SK-N-SH (cell line): ENCODE results near the gene STAT5B. TPM values are rescaled to one million over a fixed set of nuclear protein-coding genes. Genes with fewer than 3 reads are reported as not detected.

ENCODE experiments used
- CTCF ChIA-PET: fragments of 300-600, 350-600 bp; formaldehyde crosslinking; extraction: SDS; loops from one replicate; lab custom pipeline; 2021; lab: Yijun Ruan, JAX
- POLR2A ChIA-PET: fragments of 350-600 bp; sonication (Branson Sonifier 250); formaldehyde crosslinking; extraction: SDS; loops from one replicate; lab custom pipeline; 2020; ENCODE audit warnings: antibody characterized with exemption, inconsistent platforms; lab: Yijun Ruan, JAX
- DNase-seq: peaks from one replicate; pipeline ENCODE4 v3.0.0; 2012
- H2AFZ ChIP-seq: fragments of 200-600 bp; sonication (generic); 2 replicates; pipeline ENCODE4 v1.8.1; 2016; ENCODE audit warnings: antibody characterized with exemption, mild to moderate bottlenecking, low read depth
- H3F3A ChIP-seq: fragments of 200-600 bp; sonication (generic); replicated peaks from 2 replicates; pipeline ENCODE3; 2016; ENCODE audit warnings: antibody characterized with exemption, mild to moderate bottlenecking; ENCODE audit not compliant: insufficient read depth
- H3K27ac ChIP-seq, 2 experiments: fragments of 200-500 bp in 1 of 2; fragments of 200-600 bp in 1 of 2; sonication (Bioruptor generic) in 1 of 2; sonication (generic), shearing (Covaris generic) in 1 of 2; 2 replicates each; pipeline versions ENCODE4 v1.5.1 to v1.6.1; 2014 to 2016; ENCODE audit warnings: low read depth in 2 of 2, inconsistent platforms in 1 of 2, low read length in 1 of 2, mild to moderate bottlenecking in 1 of 2, mixed read lengths in 1 of 2
- H3K27me3 ChIP-seq: fragments of 200-600 bp; sonication (generic), shearing (Covaris generic); 2 replicates; pipeline ENCODE4 v1.6.1; 2016; ENCODE audit warnings: mixed run types; ENCODE audit not compliant: insufficient read depth
- H3K36me3 ChIP-seq, 2 experiments: fragments of 200-500 bp in 1 of 2; fragments of 200-600 bp in 1 of 2; sonication (Bioruptor generic) in 1 of 2; sonication (generic) in 1 of 2; replicated peaks in 1 of 2; 2 replicates each; pipeline versions ENCODE3 to v1.5.1; 2014 to 2016; ENCODE audit warnings: low read length in 1 of 2, mild to moderate bottlenecking in 1 of 2; ENCODE audit not compliant: insufficient read depth in 2 of 2, control insufficient read depth in 1 of 2
- H3K4me1 ChIP-seq, 2 experiments: fragments of 200-500 bp in 1 of 2; fragments of 200-600 bp in 1 of 2; sonication (Bioruptor generic) in 1 of 2; sonication (generic), shearing (Covaris generic) in 1 of 2; 2 replicates each; pipeline versions ENCODE4 v1.5.1 to v1.6.1; 2014 to 2016; ENCODE audit warnings: low read depth in 1 of 2, low read length in 1 of 2, mixed run types in 1 of 2; ENCODE audit not compliant: insufficient read depth in 2 of 2, control insufficient read depth in 1 of 2
- H3K4me2 ChIP-seq: fragments of 200-600 bp; sonication (generic), shearing (Covaris generic); 2 replicates; pipeline ENCODE4 v1.6.1; 2017; ENCODE audit warnings: mixed run types
- H3K4me3 ChIP-seq, 2 experiments: fragments of 200-500 bp in 1 of 2; fragments of 200-600 bp in 1 of 2; sonication (Bioruptor generic) in 1 of 2; sonication (generic), shearing (Covaris generic) in 1 of 2; 2 replicates each; pipeline versions ENCODE4 v1.5.1 to v1.8.1; 2014 to 2016; ENCODE audit warnings: low read depth in 2 of 2, inconsistent platforms in 1 of 2, low read length in 1 of 2, mild to moderate bottlenecking in 1 of 2, mixed read lengths in 1 of 2, moderate library complexity in 1 of 2
- H3K79me2 ChIP-seq: fragments of 200-600 bp; sonication (generic); 2 replicates; pipeline ENCODE4 v1.8.1; 2017; ENCODE audit warnings: mild to moderate bottlenecking; ENCODE audit not compliant: insufficient read depth
- H3K9ac ChIP-seq: fragments of 200-600 bp; sonication (generic); 2 replicates; pipeline ENCODE4 v1.6.1; 2017; ENCODE audit warnings: mixed run types
- H3K9me2 ChIP-seq: fragments of 200-600 bp; sonication (generic); 2 replicates; pipeline ENCODE4 v1.6.1; 2017; ENCODE audit warnings: mixed run types
- H3K9me3 ChIP-seq: fragments of 200-600 bp; sonication (generic); 2 replicates; pipeline ENCODE4 v1.6.1; 2017; ENCODE audit warnings: mixed run types, mild to moderate bottlenecking, moderate library complexity
- H4K20me1 ChIP-seq: fragments of 200-600 bp; sonication (generic); 2 replicates; pipeline ENCODE4 v1.6.1; 2017; ENCODE audit warnings: mild to moderate bottlenecking, mixed run types; ENCODE audit not compliant: insufficient read depth
- ELF1 ChIP-seq: IDR thresholded peaks from 2 replicates; pipeline ENCODE4 v1.4.0; 2012
- EZH2phosphoT487 ChIP-seq: fragments of 200-600 bp; sonication (generic); IDR thresholded peaks from 2 replicates; pipeline ENCODE4 v1.6.1; 2017; ENCODE audit warnings: low read depth, mixed run types, mild to moderate bottlenecking, antibody characterized with exemption, moderate library complexity, borderline replicate concordance
- FOSL2 ChIP-seq: IDR thresholded peaks from 2 replicates; pipeline ENCODE4 v1.4.0; 2012; ENCODE audit warnings: low read depth, mild to moderate bottlenecking, moderate library complexity, borderline replicate concordance
- IRF3 ChIP-seq: fragments of 150-350 bp; IDR thresholded peaks from 2 replicates; pipeline ENCODE4 v1.6.1; 2016; ENCODE audit warnings: mild to moderate bottlenecking, low read depth, low read length
- MEF2A ChIP-seq: IDR thresholded peaks from 2 replicates; pipeline ENCODE4 v1.4.0; 2012; ENCODE audit warnings: low read depth, borderline replicate concordance
- POLR2AphosphoS5 ChIP-seq: IDR thresholded peaks from 2 replicates; pipeline ENCODE4 v1.6.1; 2012; ENCODE audit warnings: low read depth, low read length
- RCOR1 ChIP-seq: fragments of 150-350 bp; IDR thresholded peaks from 2 replicates; pipeline ENCODE4 v1.6.1; 2017; ENCODE audit warnings: antibody characterized with exemption, low read length
- RFX5 ChIP-seq: IDR thresholded peaks from 2 replicates; pipeline ENCODE4 v1.6.1; 2012; ENCODE audit warnings: mild to moderate bottlenecking, improper control_type of control experiment, low read length
- SMC3 ChIP-seq: IDR thresholded peaks from 2 replicates; pipeline ENCODE4 v1.6.1; 2012; ENCODE audit warnings: low read depth, low read length, improper control_type of control experiment
- TAF1 ChIP-seq: IDR thresholded peaks from 2 replicates; pipeline ENCODE4 v1.6.1; 2012; ENCODE audit warnings: low read depth, mild to moderate bottlenecking, low read length, moderate library complexity, borderline replicate concordance
- USF1 ChIP-seq: IDR thresholded peaks from 2 replicates; pipeline ENCODE4 v1.4.0; 2012; ENCODE audit warnings: low read depth, borderline replicate concordance
- USF2 ChIP-seq: fragments of 150-350 bp; IDR thresholded peaks from 2 replicates; pipeline ENCODE4 v1.6.1; 2017; ENCODE audit warnings: antibody characterized with exemption, low read length, low read depth, borderline replicate concordance
- WGBS: methylation state at CpG from one replicate; pipeline ENCODE4 v1.1.6; 2017; ENCODE audit warnings: low lambda C conversion rate; 5-methylcytosine and 5-hydroxymethylcytosine counted together
- polyA plus RNA-seq, 3 experiments: library from polyadenylated mRNA; depleted of rRNA; stranded (reverse); fragments of >200 nt; gene quantifications; 2 replicates each; pipeline ENCODE4 v1.2.3, GENCODE V29; 2012

Gene STAT5B
- polyA plus RNA-seq, 1 of the 3 experiments (the other 2 are of a cell fraction) = 23.6 TPM

GRCh38 chr17:42309142-42309541, 33.0 kb upstream of the STAT5B start (continued):
- TF ChIP-seq EZH2phosphoT487 = no peak
- TF ChIP-seq RCOR1 = no peak

- Histone ChIP-seq H3F3A (peaks cover 8% of the 10 kb centered on the region), H3K27ac (no peak overlapping the region), H3K4me3 (no peak overlapping the region), H3K9me3 (no peaks in the 10 kb centered on the region), H3K36me3 (peaks cover 4 to 5% of the 10 kb centered on the region in 2 experiments), H3K27me3 (no peaks in the 10 kb centered on the region), H3K4me2 (no peak overlapping the region), H3K4me1 (peaks cover 0 to 15% of the 10 kb centered on the region in 2 experiments; a peak in 2 of 4 replicates), H3K79me2 (no peaks in the 10 kb centered on the region), H2AFZ (no peak overlapping the region), H3K9me2 (no peaks in the 10 kb centered on the region), H3K9ac (no peak overlapping the region), H4K20me1 (no peaks in the 10 kb centered on the region)
- CTCF ChIA-PET = interaction anchor here (0.7 to 26.2 kb wide), 5 partner anchors 13 to 219 kb away, joined by 3 to 683 read pairs (median 34); no protein-coding TSS in a partner anchor
- TF ChIP-seq USF2 = no peak
- TF ChIP-seq ELF1 = no peak
- no peak for TF ChIP-seq TAF1
- no peak for TF ChIP-seq FOSL2
- TF ChIP-seq RFX5 = no peak
- no peak for TF ChIP-seq USF1
- TF ChIP-seq POLR2AphosphoS5 = no peak
- TF ChIP-seq MEF2A = no peak
- no peak for TF ChIP-seq SMC3
- no peak for TF ChIP-seq RCOR1
- TF ChIP-seq IRF3 = no peak
- WGBS = 95% methylated on average over 4 of the region's 7 CpGs
- POLR2A ChIA-PET = no interaction called here
- no peak for DNase-seq
Observed at GRCh38 chr17:42308446-42308845, 32.3 kb upstream of the STAT5B start.
